Measurements from ENCODE around the gene GPR101. TPM values are rescaled to one million over a fixed set of nuclear protein-coding genes. Genes with fewer than 3 reads are reported as not detected.
A peak's percentile ranks its signal among the peaks of the same experiment; 100 is the strongest.

Gene GPR101
- total RNA-seq (not detected), polyA plus RNA-seq (not detected)
- long read RNA-seq, donor 1: 0 reads
- long read RNA-seq, donor 2: 0 reads
- long read RNA-seq, donor 3: 0 reads

- intact Hi-C loops (cut with DNase I): no loop called here
- TF ChIP-seq CTCF (IDR thresholded peaks at IDR 0.05): no peak
- H3K27me3 ChIP-seq: peaks cover 0 to 94% (median 35%) of the 10 kb centered on the region in 7 donors
- whole genome bisulfite sequencing, 2 donors: 2 to 6% methylated on average over 16 to 67 of the region's 68 CpGs
- DNase-seq (no peak), ATAC-seq (no peak)
- H3K4me3 ChIP-seq: peak within 1 kb of the TSS in 1 of 10 donors; percentile 20
- H3K36me3 ChIP-seq: no peaks in the 10 kb centered on the region
- peaks cover 0 to 10% (median 0%) of the 10 kb centered on the region in 11 donors for H3K9me3 ChIP-seq
- H3K27ac ChIP-seq: no peak within 1 kb of the TSS
- H3K4me1 ChIP-seq: peaks cover 0 to 17% (median 0%) of the 10 kb centered on the region in 9 donors
Observed at GRCh38 chrX:137033774-137034507, at the start of gene GPR101. TSS of gene GPR101 (minus strand) at chrX:137033995. CDS start at chrX:137031674, 2,321 bp downstream.

- no peak for DNase-seq
- WGBS, 2 donors: 79 to 87% methylated on average over 2 of the region's 2 CpGs
- Histone ChIP-seq H3K27me3 (peaks cover 0 to 11% (median 0%) of the 10 kb centered on the region in 7 donors), H3K9me3 (no peaks in the 10 kb centered on the region), H3K4me3 (no peak overlapping the region), H3K36me3 (no peaks in the 10 kb centered on the region), H3K4me1 (no peaks in the 10 kb centered on the region), H3K27ac (no peak overlapping the region)
- no peak for TF ChIP-seq CTCF (IDR thresholded peaks at IDR 0.05)
- intact Hi-C loops (cut with DNase I): no loop called here
- no peak for ATAC-seq
Observed at GRCh38 chrX:137081239-137081638, 47.4 kb upstream of the GPR101 start.

GRCh38 chrX:137072396-137072795, 38.6 kb upstream of the GPR101 start:
- Histone ChIP-seq H3K9me3 (no peaks in the 10 kb centered on the region), H3K36me3 (no peaks in the 10 kb centered on the region), H3K4me3 (no peak overlapping the region), H3K27ac (no peak overlapping the region), H3K4me1 (no peaks in the 10 kb centered on the region), H3K27me3 (peaks cover 0 to 21% (median 0%) of the 10 kb centered on the region in 7 donors)
- no peak for DNase-seq
- TF ChIP-seq CTCF (IDR thresholded peaks at IDR 0.05): no peak
- intact Hi-C loops (cut with DNase I): no loop called here
- WGBS, 2 donors: 52 to 58% methylated on average over 1 of the region's 1 CpG
- no peak for ATAC-seq

- H3K9me3 ChIP-seq: no peaks in the 10 kb centered on the region
- ATAC-seq (no peak), DNase-seq (no peak)
- H3K27ac ChIP-seq: no peak overlapping the region
- TF ChIP-seq CTCF (IDR thresholded peaks at IDR 0.05): no peak
- H3K4me3 ChIP-seq: no peak overlapping the region
- H3K36me3 ChIP-seq: no peaks in the 10 kb centered on the region
- WGBS, 2 donors: 50 to 54% methylated on average over 2 of the region's 2 CpGs
- no peaks in the 10 kb centered on the region for H3K4me1 ChIP-seq
- H3K27me3 ChIP-seq: peaks cover 0 to 24% (median 0%) of the 10 kb centered on the region in 7 donors
- intact Hi-C loops (cut with DNase I): no loop called here
Observed at GRCh38 chrX:137071596-137071995, 37.8 kb upstream of the GPR101 start.

All from heart right ventricle (tissue), 16 donors.